ENCODE data around the gene NT5DC1.

Gene NT5DC1

DNA sequence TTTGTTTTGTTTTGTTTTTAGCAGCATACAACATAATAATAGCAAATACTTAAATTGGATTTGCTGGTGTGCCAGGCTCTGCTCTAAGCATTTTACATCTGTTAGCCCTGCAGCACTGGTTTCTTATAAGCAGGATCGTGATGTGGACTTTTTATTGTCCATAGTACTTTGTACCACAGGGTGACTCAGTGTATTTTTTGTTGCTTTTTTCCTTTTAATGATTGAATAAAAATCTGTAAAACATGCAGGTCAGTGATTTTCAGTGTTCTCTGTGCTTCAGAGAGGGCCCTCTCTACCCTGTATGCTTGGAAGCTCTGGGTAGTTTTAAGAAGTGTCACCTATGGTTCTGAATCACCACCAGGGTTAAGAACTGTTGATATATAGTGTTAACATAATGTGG lies 4.0 kb downstream of the NT5DC1 start:
- H3K27ac ChIP-seq = no peak overlapping the region
- no peak for TF ChIP-seq ZFX (IDR thresholded peaks at IDR 0.05)
- TF ChIP-seq, protein P1, sequence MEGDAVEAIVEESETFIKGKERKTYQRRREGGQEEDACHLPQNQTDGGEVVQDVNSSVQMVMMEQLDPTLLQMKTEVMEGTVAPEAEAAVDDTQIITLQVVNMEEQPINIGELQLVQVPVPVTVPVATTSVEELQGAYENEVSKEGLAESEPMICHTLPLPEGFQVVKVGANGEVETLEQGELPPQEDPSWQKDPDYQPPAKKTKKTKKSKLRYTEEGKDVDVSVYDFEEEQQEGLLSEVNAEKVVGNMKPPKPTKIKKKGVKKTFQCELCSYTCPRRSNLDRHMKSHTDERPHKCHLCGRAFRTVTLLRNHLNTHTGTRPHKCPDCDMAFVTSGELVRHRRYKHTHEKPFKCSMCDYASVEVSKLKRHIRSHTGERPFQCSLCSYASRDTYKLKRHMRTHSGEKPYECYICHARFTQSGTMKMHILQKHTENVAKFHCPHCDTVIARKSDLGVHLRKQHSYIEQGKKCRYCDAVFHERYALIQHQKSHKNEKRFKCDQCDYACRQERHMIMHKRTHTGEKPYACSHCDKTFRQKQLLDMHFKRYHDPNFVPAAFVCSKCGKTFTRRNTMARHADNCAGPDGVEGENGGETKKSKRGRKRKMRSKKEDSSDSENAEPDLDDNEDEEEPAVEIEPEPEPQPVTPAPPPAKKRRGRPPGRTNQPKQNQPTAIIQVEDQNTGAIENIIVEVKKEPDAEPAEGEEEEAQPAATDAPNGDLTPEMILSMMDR (conservative IDR thresholded peaks at IDR 0.05) = no peak

DNA sequence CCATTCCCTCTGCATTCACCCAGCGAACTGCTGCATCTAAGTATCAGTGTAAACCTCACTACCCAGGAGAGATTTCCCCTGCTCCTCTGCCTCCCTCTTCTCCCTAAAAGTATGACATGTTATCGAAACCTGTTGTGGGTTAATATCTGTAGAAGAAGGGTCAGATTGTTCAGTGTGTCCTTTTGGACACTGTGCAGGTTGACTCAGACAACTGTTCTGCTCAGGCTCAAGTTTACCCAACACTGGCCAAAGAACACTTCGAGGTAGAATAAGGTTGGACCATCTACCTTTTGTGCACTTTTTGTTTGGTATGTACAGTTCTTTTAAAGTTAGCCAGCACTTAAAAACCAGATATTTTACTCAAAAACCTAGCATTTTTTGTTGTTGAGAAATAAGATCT lies 4.6 kb downstream of the NT5DC1 start:
- no peak for TF ChIP-seq ZFX (IDR thresholded peaks at IDR 0.05)
- TF ChIP-seq, protein P1 (conservative IDR thresholded peaks at IDR 0.05) = no peak
- H3K27ac ChIP-seq = no peak overlapping the region

DNA sequence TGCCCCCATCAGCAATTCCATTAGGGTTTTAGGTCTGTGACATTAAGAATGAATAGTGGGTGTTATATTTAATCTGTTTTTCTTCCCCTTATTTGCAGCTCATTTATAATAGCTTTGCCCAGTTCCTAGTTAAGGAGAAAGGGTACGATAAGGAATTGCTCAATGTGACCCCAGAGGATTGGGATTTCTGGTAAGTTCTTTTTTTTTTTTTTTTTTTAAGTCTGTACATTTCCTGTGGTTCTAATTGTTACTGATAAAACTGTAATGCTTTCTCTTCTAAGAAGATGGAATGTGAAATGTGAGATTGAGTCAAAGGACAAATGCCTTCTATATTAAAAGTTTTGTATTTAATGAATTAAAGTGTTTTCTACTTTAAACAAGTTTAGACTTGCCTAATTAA lies 5.5 kb downstream of the NT5DC1 start:
- TF ChIP-seq, protein P1 (conservative IDR thresholded peaks at IDR 0.05) = no peak
- no peak for TF ChIP-seq ZFX (IDR thresholded peaks at IDR 0.05)
- no peak overlapping the region for H3K27ac ChIP-seq

DNA sequence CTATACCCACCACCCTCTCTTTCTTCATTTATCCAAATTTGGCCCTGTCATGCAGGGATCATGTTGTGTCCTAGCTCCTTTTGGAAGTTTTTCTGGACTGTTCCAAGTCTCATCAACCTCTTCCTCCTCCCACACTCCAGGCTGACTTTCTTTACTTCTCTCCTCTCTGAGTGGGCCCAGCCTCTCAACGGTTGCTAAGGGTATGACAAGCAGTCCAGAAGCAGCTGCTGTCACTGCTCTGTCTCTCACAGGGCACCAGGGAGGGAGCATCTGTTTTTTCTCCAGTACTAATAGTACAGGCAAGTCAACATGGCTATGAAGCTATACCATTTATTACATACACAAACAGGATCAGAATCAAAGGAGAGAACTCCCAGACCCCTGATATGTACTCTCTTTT lies 8.2 kb downstream of the NT5DC1 start:
- H3K27ac ChIP-seq = no peak overlapping the region
- no peak for TF ChIP-seq ZFX (IDR thresholded peaks at IDR 0.05)
- TF ChIP-seq, protein P1 (conservative IDR thresholded peaks at IDR 0.05) = no peak

DNA sequence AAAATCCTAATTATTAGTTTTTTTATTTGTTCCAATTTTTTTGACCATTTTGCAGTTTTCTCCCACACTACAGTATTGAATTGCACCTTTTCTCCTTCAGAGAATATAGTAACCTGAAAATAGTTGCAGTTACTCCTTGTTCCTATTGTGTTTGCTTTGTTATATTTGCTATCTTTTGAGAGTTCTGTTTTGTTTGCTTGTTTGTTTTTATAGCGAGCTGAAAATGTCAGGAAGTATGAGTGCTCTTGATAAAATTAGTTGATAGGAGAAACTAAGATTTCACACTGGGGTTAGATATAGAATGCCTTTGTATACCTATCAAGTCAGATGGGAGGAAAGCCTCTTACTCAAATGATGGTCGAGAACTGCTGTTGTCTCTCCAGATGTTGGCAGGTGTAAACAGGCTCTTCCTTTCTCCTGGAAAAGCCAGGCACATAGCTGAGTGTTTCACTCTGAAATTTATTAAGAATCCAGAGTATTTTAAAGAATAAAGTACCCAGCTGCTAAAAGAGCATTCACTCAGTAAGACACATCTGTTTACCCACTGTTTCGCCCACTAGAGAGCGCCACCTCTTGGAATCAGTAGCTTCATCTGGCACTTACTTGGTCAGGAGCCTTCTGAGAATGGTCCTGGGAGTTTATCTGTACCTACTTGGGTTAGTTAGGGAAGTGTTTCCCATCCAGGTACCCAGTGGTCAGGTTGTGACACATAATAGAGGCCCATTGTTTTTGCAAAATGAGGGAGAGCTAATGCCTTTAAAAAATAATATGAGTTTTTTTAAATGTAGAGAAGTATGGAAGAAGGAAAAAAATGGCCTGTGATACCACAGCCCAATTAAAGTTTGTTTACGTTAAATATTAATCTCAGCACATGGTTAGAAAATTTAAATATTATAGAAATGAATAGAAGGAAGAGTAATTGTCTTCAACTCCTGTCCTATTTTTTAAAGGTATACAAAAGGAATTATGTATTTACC lies 11.2 kb downstream of the NT5DC1 start:
- H3K27ac ChIP-seq = peak overlapping the region; percentile 70; the same call in 1 of the 2 replicates
- TF ChIP-seq, protein P1 (conservative IDR thresholded peaks at IDR 0.05) = peak; percentile 71
- no peak for TF ChIP-seq ZFX (IDR thresholded peaks at IDR 0.05)

DNA sequence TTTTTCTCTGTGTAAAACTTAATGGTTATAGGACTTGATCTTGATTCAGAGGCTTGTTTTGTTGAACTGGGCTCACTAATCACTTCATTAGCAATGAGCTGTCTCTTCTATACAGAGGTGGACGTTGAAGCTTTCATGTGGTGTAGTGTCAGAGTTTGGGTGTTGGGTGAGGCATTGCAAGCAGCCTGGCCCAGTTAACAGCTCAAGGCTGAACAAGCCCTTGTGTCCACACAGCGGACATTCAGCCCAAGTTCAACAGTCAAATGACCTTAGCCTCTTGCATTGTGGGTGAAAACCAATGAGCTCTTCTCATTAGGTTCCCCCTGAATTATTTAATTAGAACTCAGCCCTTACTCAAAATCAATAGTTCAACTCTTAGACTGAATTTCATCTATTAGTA lies 12.7 kb downstream of the NT5DC1 start:
- peak overlapping the region; percentile 62 for H3K27ac ChIP-seq
- TF ChIP-seq, protein P1 (conservative IDR thresholded peaks at IDR 0.05) = no peak
- TF ChIP-seq ZFX (IDR thresholded peaks at IDR 0.05) = no peak

DNA sequence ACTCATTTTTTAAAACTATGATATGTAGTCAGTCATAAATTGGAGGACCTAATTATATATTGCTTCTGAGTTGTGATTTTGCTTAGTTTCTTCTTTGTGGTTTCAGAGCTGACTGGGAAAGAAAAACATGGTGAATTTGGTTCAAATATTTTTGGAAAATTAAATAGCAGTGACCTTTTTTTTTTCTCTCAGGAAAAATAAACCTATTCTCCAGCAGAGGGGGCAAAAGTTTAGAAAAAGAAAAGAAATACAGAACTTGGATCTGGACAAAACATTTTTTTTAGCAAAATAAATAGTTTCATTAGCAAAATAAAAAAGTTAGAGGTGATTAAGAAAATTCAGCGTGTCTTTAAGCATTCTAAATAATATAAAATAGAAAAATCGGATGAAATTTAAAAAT lies 15.1 kb downstream of the NT5DC1 start:
- H3K27ac ChIP-seq = no peak overlapping the region
- no peak for TF ChIP-seq ZFX (IDR thresholded peaks at IDR 0.05)
- TF ChIP-seq, protein P1 (conservative IDR thresholded peaks at IDR 0.05) = peak; percentile 48
